Peyer's patch (tissue), 4 donors: ENCODE results near the gene TFAP2A.

Experiments
- CTCF ChIP-seq, 6 experiments: fragments of 450-650 bp in 4 of 6; fragments of 200-600 bp in 2 of 6; sonication (generic) in 1 of 6; IDR thresholded peaks; one replicate each; pipeline ENCODE4 v1.5.1; 2017 to 2019; ENCODE audit warnings: antibody characterized with exemption in 6 of 6, mild to moderate bottlenecking in 3 of 6, moderate library complexity in 1 of 6
- POLR2A ChIP-seq, 2 donors: fragments of 450-650 bp; IDR thresholded peaks; one replicate each; pipeline ENCODE4 v1.5.1; 2017; ENCODE audit warnings: antibody characterized with exemption in 2 of 2, mild to moderate bottlenecking in 2 of 2, moderate library complexity in 2 of 2

- TF ChIP-seq CTCF (IDR thresholded peaks at IDR 0.05): no peak
- TF ChIP-seq POLR2A (IDR thresholded peaks at IDR 0.05): no peak
Observed at GRCh38 chr6:10381133-10381829, 33.6 kb downstream of the TFAP2A start.
